HepG2 (cell line): ENCODE measurements around the gene ADAMTSL4. TPM values are rescaled to one million over a fixed set of nuclear protein-coding genes. Genes with fewer than 3 reads are reported as not detected.

ENCODE experiments used
- AHR ChIP-seq: IDR thresholded peaks from 2 replicates; pipeline ENCODE4 v1.6.1; 2018; ENCODE audit warnings: missing genetic modification reagents, missing compliant biosample characterization
- ELF1 ChIP-seq: sonication (generic); formaldehyde crosslinking; IDR thresholded peaks from 2 replicates; pipeline ENCODE4 v1.4.0; 2020; ENCODE audit warnings: missing genetic modification reagents
- FOXA1 ChIP-seq, 2 experiments: fragments of 450-650 bp in 1 of 2; sonication (generic) in 1 of 2; formaldehyde crosslinking in 1 of 2; IDR thresholded peaks; 2 replicates each; pipeline versions ENCODE4 v1.4.0 to v1.6.1; 2016 to 2020; ENCODE audit warnings: missing genetic modification reagents in 1 of 2
- FOXO4 ChIP-seq: sonication (generic); formaldehyde crosslinking; conservative IDR thresholded peaks from 2 replicates; pipeline ENCODE4 v1.8.1; 2023; ENCODE audit warnings: missing genetic modification reagents
- GABPA ChIP-seq, 2 experiments: IDR thresholded peaks; 2 replicates each; pipeline ENCODE4 v1.6.1; 2011 to 2016; ENCODE audit warnings: low read depth in 2 of 2, low read length in 1 of 2, missing biosample characterization in 1 of 2, missing genetic modification characterization in 1 of 2
- IKZF5 ChIP-seq: IDR thresholded peaks from 2 replicates; pipeline ENCODE4 v1.6.1; 2018; ENCODE audit warnings: missing genetic modification reagents, mild to moderate bottlenecking, missing compliant biosample characterization
- MEIS1 ChIP-seq: sonication (generic); formaldehyde crosslinking; IDR thresholded peaks from 2 replicates; pipeline ENCODE4 v1.9.0; 2021; ENCODE audit warnings: mild to moderate bottlenecking, missing genetic modification reagents, moderate library complexity, borderline replicate concordance
- NR3C1 ChIP-seq: sonication (generic); formaldehyde crosslinking; IDR thresholded peaks from 2 replicates; pipeline ENCODE4 v1.4.0; 2020; ENCODE audit warnings: missing genetic modification reagents
- TP53 ChIP-seq: sonication (generic); formaldehyde crosslinking; conservative IDR thresholded peaks from 2 replicates; pipeline ENCODE4 v1.4.0; 2020; ENCODE audit warnings: missing genetic modification reagents
- ZNF530 ChIP-seq: sonication (generic); formaldehyde crosslinking; IDR thresholded peaks from 2 replicates; pipeline ENCODE4 v1.5.0; 2020; ENCODE audit warnings: low read depth, mild to moderate bottlenecking, missing genetic modification reagents
- ZNF83 ChIP-seq: sonication (generic); formaldehyde crosslinking; IDR thresholded peaks from 2 replicates; pipeline ENCODE4 v1.4.0; 2020; ENCODE audit warnings: missing genetic modification reagents, mild to moderate bottlenecking, borderline replicate concordance
- ZSCAN31 ChIP-seq: sonication (generic); formaldehyde crosslinking; IDR thresholded peaks from 2 replicates; pipeline ENCODE4 v1.5.0; 2020; ENCODE audit warnings: low read depth, mild to moderate bottlenecking, missing genetic modification reagents
- polyA plus RNA-seq, 8 experiments: library from polyadenylated mRNA; depleted of rRNA in 3 of 8; stranded (reverse) in 7 of 8; unstranded in 1 of 8; fragments of >200 nt; fragmentation: Illumina TruSeq in 4 of 8; extraction: Trizol in 4 of 8; gene quantifications; 2 replicates each; pipeline versions ENCODE4 v1.2.1 to v1.2.3, GENCODE V29; 2011 to 2016; ENCODE audit warnings: low read depth in 4 of 8, missing spikeins in 1 of 8, mixed read lengths in 1 of 8; ENCODE audit not compliant: insufficient read depth in 1 of 8
- total RNA-seq, 5 experiments: library from RNA; depleted of rRNA; stranded (reverse); fragments of >200 nt; fragmentation: Illumina TruSeq; extraction: Trizol; gene quantifications; 2 replicates each; pipeline ENCODE4 v1.2.3, GENCODE V29; 2016; ENCODE audit warnings: low read depth in 1 of 5
- TF ChIP-seq, protein P1 (sequence below): sonication (generic); formaldehyde crosslinking; IDR thresholded peaks from 2 replicates; pipeline ENCODE4 v1.5.0; 2020; ENCODE audit warnings: mild to moderate bottlenecking, missing genetic modification reagents
- TF ChIP-seq, protein P2 (sequence below): sonication (generic); formaldehyde crosslinking; IDR thresholded peaks from 2 replicates; pipeline ENCODE4 v1.8.0; 2022; ENCODE audit warnings: mild to moderate bottlenecking, missing genetic modification reagents, borderline replicate concordance

ADAMTSL4 gene
- total and polyA plus RNA-seq, 2 of the 13 experiments (the other 11 are each of a cell fraction or from before 2014, with no cell fraction given): 3.9 to 16.4 TPM

GRCh38 chr1:150515328-150516049 lies 33.7 kb upstream of the ADAMTSL4 start, which contains the start of gene FALEC (continued):
- TF ChIP-seq, protein P1, sequence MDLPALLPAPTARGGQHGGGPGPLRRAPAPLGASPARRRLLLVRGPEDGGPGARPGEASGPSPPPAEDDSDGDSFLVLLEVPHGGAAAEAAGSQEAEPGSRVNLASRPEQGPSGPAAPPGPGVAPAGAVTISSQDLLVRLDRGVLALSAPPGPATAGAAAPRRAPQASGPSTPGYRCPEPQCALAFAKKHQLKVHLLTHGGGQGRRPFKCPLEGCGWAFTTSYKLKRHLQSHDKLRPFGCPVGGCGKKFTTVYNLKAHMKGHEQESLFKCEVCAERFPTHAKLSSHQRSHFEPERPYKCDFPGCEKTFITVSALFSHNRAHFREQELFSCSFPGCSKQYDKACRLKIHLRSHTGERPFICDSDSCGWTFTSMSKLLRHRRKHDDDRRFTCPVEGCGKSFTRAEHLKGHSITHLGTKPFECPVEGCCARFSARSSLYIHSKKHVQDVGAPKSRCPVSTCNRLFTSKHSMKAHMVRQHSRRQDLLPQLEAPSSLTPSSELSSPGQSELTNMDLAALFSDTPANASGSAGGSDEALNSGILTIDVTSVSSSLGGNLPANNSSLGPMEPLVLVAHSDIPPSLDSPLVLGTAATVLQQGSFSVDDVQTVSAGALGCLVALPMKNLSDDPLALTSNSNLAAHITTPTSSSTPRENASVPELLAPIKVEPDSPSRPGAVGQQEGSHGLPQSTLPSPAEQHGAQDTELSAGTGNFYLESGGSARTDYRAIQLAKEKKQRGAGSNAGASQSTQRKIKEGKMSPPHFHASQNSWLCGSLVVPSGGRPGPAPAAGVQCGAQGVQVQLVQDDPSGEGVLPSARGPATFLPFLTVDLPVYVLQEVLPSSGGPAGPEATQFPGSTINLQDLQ: no peak
- no peak for TF ChIP-seq NR3C1
- no peak for TF ChIP-seq GABPA (IDR thresholded peaks at IDR 0.05; ENCODE audit: low read depth, low read length)
- no peak for TF ChIP-seq GABPA (CRISPR knock-in tag; IDR thresholded peaks at IDR 0.05; ENCODE audit: low read depth)
- TF ChIP-seq ZNF83: 0 out of 2 replicates have a peak, but pooled peaks have one; percentile 23
- peak; percentile 17; the same call in 1 of the 2 replicates for TF ChIP-seq ELF1 (CRISPR knock-in tag)
- peak; percentile 72; the same call in 1 of the 2 replicates for TF ChIP-seq MEIS1 (CRISPR knock-in tag)
- TF ChIP-seq, protein P2, sequence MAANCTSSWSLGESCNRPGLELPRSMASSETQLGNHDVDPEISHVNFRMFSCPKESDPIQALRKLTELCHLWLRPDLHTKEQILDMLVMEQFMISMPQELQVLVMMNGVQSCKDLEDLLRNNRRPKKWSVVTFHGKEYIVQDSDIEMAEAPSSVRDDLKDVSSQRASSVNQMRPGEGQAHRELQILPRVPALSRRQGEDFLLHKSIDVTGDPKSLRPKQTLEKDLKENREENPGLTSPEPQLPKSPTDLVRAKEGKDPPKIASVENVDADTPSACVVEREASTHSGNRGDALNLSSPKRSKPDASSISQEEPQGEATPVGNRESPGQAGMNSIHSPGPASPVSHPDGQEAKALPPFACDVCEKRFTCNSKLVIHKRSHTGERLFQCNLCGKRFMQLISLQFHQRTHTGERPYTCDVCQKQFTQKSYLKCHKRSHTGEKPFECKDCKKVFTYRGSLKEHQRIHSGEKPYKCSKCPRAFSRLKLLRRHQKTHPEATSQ (CRISPR knock-in tag): no peak
- no peak; the same call in none of the 2 replicates for TF ChIP-seq ZSCAN31 (CRISPR knock-in tag)
- TF ChIP-seq TP53 (CRISPR knock-in tag): no peak
- no peak for TF ChIP-seq FOXA1 (IDR thresholded peaks at IDR 0.05)
- TF ChIP-seq FOXA1 (CRISPR knock-in tag; IDR thresholded peaks at IDR 0.05): no peak
- TF ChIP-seq FOXO4 (CRISPR knock-in tag): no peak
- TF ChIP-seq AHR (CRISPR knock-in tag): peak; percentile 87; the same call in 1 of the 2 replicates
- no peak for TF ChIP-seq ZNF530 (CRISPR knock-in tag)
- TF ChIP-seq IKZF5: no peak; the same call in 1 of the 2 replicates
